ENCODE measurements around the gene PTPRG. TPM values are rescaled to one million over a fixed set of nuclear protein-coding genes. Genes with fewer than 3 reads are reported as not detected.
"Not testable (repeated sequence)": the region's sequence is repeated elsewhere in the genome, so short reads cannot be mapped to it uniquely, and the experiment has no call there.

Gene PTPRG
- total RNA-seq, 1 donor from 2014 or later: 39.6 TPM

- FAIRE-seq (no peak), DNase-seq (ENCODE audit: low read depth) (no peak)
- Histone ChIP-seq H3K4me2 (ENCODE audit: low read length) (no peak overlapping the region), H3K27ac (ENCODE audit: low read depth, low read length) (no peak overlapping the region), H3K4me1 (ENCODE audit: insufficient read depth, low read length) (no peaks in the 10 kb centered on the region), H3K9me3 (ENCODE audit: insufficient read depth, low read depth, low read length) (no peaks in the 10 kb centered on the region), H3K9ac (ENCODE audit: low read length) (no peak overlapping the region), H3K27me3 (ENCODE audit: insufficient read depth, low read length) (no peaks in the 10 kb centered on the region), H2AFZ (ENCODE audit: low read depth, low read length) (no peak overlapping the region), H3K79me2 (ENCODE audit: insufficient read depth, low read length) (no peaks in the 10 kb centered on the region), H3K36me3 (ENCODE audit: insufficient read depth, low read length) (no peaks in the 10 kb centered on the region), H4K20me1 (ENCODE audit: insufficient read depth, low read length) (peaks cover 28% of the 10 kb centered on the region), H3K4me3 (ENCODE audit: insufficient read depth, low read depth, low read length) (no peak overlapping the region)
- no peak overlapping the region for H3K4me3 Mint-ChIP-seq (ENCODE audit: unreplicated experiment)
- no peak overlapping the region for H3K27ac Mint-ChIP-seq (ENCODE audit: unreplicated experiment)
- H3K9me3 Mint-ChIP-seq (ENCODE audit: unreplicated experiment): no peaks in the 10 kb centered on the region
- H3K36me3 Mint-ChIP-seq (ENCODE audit: low read depth, unreplicated experiment): peaks cover 4% of the 10 kb centered on the region
- no peaks in the 10 kb centered on the region for H3K27me3 Mint-ChIP-seq (ENCODE audit: low read depth, unreplicated experiment)
- H3K4me1 Mint-ChIP-seq (ENCODE audit: low read depth, unreplicated experiment): peaks cover 2% of the 10 kb centered on the region
- TF ChIP-seq CTCF (IDR thresholded peaks at IDR 0.05; ENCODE audit: insufficient read depth, low read depth, low read length) (no peak), EZH2 (IDR thresholded peaks at IDR 0.05; ENCODE audit: insufficient read depth, low read length) (no peak)
Observed at GRCh38 chr3:61714225-61714624, 152.9 kb downstream of the PTPRG start.

GRCh38 chr3:61715886-61716527, 154.6 kb downstream of the PTPRG start:
- H3K27me3 ChIP-seq (ENCODE audit: insufficient read depth, low read length): no peaks in the 10 kb centered on the region
- DNase-seq (ENCODE audit: low read depth) (no peak), FAIRE-seq (no peak)
- Mint-ChIP-seq H3K36me3 (ENCODE audit: low read depth, unreplicated experiment) (peaks cover 4% of the 10 kb centered on the region), H3K4me1 (ENCODE audit: low read depth, unreplicated experiment) (peaks cover 2% of the 10 kb centered on the region), H3K4me3 (ENCODE audit: unreplicated experiment) (no peak overlapping the region), H3K27me3 (ENCODE audit: low read depth, unreplicated experiment) (no peaks in the 10 kb centered on the region), H3K9me3 (ENCODE audit: unreplicated experiment) (no peaks in the 10 kb centered on the region), H3K27ac (ENCODE audit: unreplicated experiment) (no peak overlapping the region)
- peaks cover 38% of the 10 kb centered on the region for H4K20me1 ChIP-seq (ENCODE audit: insufficient read depth, low read length)
- no peaks in the 10 kb centered on the region for H3K9me3 ChIP-seq (ENCODE audit: insufficient read depth, low read depth, low read length)
- no peak for TF ChIP-seq EZH2 (IDR thresholded peaks at IDR 0.05; ENCODE audit: insufficient read depth, low read length)
- no peak for TF ChIP-seq CTCF (IDR thresholded peaks at IDR 0.05; ENCODE audit: insufficient read depth, low read depth, low read length)
- no peaks in the 10 kb centered on the region for H3K4me1 ChIP-seq (ENCODE audit: insufficient read depth, low read length)
- H3K4me2 ChIP-seq (ENCODE audit: low read length): no peak overlapping the region
- no peak overlapping the region for H3K9ac ChIP-seq (ENCODE audit: low read length)
- H3K27ac ChIP-seq (ENCODE audit: low read depth, low read length): no peak overlapping the region
- no peak overlapping the region for H2AFZ ChIP-seq (ENCODE audit: low read depth, low read length)
- no peak overlapping the region for H3K4me3 ChIP-seq (ENCODE audit: insufficient read depth, low read depth, low read length)
- no peaks in the 10 kb centered on the region for H3K36me3 ChIP-seq (ENCODE audit: insufficient read depth, low read length)
- H3K79me2 ChIP-seq (ENCODE audit: insufficient read depth, low read length): no peaks in the 10 kb centered on the region

GRCh38 chr3:61716693-61717092, 155.3 kb downstream of the PTPRG start:
- not testable (repeated sequence) for H3K4me1 ChIP-seq (ENCODE audit: insufficient read depth, low read length); H3K27me3 Mint-ChIP-seq (ENCODE audit: low read depth, unreplicated experiment); H3K9me3 Mint-ChIP-seq (ENCODE audit: unreplicated experiment); H3K4me3 Mint-ChIP-seq (ENCODE audit: unreplicated experiment); H3K4me1 Mint-ChIP-seq (ENCODE audit: low read depth, unreplicated experiment); DNase-seq (ENCODE audit: low read depth); H3K9me3 ChIP-seq (ENCODE audit: insufficient read depth, low read depth, low read length); H3K36me3 ChIP-seq (ENCODE audit: insufficient read depth, low read length); H3K4me2 ChIP-seq (ENCODE audit: low read length); H3K36me3 Mint-ChIP-seq (ENCODE audit: low read depth, unreplicated experiment); H3K4me3 ChIP-seq (ENCODE audit: insufficient read depth, low read depth, low read length); H3K9ac ChIP-seq (ENCODE audit: low read length); H3K27ac Mint-ChIP-seq (ENCODE audit: unreplicated experiment); FAIRE-seq; H2AFZ ChIP-seq (ENCODE audit: low read depth, low read length); H3K27me3 ChIP-seq (ENCODE audit: insufficient read depth, low read length); H3K79me2 ChIP-seq (ENCODE audit: insufficient read depth, low read length); H3K27ac ChIP-seq (ENCODE audit: low read depth, low read length)
- H4K20me1 ChIP-seq (ENCODE audit: insufficient read depth, low read length): peaks cover 41% of the 10 kb centered on the region
